GM18511 (cell line): ENCODE data around the gene TNRC6B.
"Not testable (repeated sequence)": the region's sequence is repeated elsewhere in the genome, so short reads cannot be mapped to it uniquely, and the experiment has no call there.

Experiments
- ATAC-seq: cut with Tn5 transposase; IDR thresholded peaks from one replicate; pipeline ENCODE4 v1.9.1; 2021; ENCODE audit warnings: mild to moderate bottlenecking, moderate library complexity; ENCODE audit not compliant: unreplicated experiment

TNRC6B gene

GRCh38 chr22:40279017-40279416 is 101.3 kb downstream of the TNRC6B start:
- no peak for ATAC-seq

GRCh38 chr22:40281717-40282116 is 104.0 kb downstream of the TNRC6B start:
- no peak for ATAC-seq

DNA sequence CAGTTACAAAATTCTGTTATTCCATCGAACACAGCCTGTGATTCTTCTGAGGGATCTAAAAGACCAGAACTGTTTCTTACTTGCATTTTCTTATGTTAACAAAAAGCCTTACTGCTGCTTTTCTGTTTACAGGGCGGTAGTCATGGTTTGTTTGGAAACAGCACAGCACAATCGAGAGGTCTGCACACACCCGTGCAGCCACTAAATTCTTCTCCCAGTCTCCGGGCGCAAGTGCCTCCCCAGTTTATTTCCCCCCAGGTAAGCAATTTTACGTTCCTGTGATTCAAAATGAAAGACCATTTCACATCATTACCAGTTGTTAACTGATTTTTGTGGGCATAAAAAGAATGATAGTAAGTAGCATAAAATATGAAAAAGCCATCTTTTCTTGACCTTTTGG is 107.8 kb downstream of the TNRC6B start:
- ATAC-seq: no peak

GRCh38 chr22:40289991-40290459 is 112.3 kb downstream of the TNRC6B start:
- no peak for ATAC-seq

DNA sequence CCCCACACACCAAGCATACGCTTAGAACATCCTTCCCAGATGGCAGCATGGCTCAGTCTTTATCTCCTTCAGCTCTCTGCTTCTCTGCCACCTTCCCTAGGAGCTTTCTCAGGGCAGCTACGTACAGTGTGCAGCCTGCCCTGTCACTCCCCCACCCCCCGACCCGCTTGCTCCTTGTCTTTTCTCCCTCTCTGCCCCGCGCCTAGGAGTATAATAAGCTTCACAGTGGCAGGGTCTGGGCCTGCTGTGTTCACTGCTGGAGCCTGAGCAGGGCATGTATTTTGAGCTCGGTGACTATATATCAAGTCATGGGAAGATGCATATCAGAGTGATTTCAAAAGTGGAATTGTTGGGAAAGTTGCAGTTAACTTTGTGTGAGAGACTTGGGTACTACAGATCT is 112.8 kb downstream of the TNRC6B start:
- ATAC-seq: no peak

- ATAC-seq: no peak
Observed at GRCh38 chr22:40294696-40295095, 117.0 kb downstream of the TNRC6B start.

GRCh38 chr22:40300316-40300715 is 122.6 kb downstream of the TNRC6B start:
- ATAC-seq: no peak

DNA sequence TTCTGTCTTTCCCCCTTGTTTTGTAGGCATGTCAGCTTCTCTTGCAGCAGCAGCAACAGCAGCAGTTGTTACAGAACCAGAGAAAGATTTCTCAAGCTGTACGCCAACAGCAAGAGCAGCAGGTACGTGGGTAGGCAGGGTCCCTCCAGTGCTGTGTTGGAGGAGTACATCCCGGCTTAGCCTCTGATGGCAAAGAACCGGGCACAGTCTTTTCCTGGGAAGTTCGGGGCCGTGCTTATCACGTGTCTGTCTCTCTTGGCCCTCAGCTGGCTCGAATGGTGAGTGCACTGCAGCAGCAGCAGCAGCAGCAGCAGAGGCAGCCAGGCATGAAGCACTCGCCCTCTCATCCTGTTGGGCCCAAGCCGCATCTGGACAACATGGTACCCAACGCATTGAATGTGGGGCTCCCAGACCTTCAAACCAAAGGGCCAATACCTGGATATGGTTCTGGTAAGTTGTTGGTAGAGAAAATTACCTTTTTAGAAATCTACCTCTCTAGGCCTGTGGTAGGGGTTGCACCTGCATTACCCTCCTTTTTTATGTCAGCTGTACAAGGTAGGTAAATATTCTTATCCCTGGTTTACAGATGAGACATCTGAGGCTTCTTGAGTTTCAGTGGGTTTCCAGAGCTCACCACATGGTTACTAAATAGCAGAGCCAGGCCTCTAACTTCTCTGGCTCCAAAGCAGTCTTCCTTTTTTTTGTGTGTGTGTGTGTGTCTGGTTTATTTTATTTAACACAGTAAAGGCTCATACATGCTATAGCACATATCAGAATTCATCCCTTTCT is 123.4 kb downstream of the TNRC6B start:
- ATAC-seq: no peak

DNA sequence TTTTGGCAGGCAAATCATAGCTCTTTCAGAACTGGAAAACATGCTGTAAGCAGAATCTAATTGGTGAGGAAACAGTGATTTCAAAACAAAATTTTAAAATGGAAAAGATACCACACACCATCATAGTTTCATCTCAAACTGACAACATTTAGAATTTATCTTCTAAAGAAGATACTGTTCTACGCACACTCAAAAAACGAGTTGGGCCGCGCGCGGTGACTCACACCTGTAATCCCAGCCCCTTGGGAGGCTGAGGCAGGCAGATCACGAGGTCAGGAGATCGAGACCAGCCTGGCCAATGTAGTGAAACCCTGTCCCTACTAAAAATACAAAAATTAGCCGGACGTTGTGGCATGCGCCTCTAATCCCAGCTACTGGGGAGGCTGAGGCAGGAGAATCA is 124.4 kb downstream of the TNRC6B start:
- no peak for ATAC-seq

GRCh38 chr22:40305625-40306024 is 127.9 kb downstream of the TNRC6B start:
- ATAC-seq: no peak

DNA sequence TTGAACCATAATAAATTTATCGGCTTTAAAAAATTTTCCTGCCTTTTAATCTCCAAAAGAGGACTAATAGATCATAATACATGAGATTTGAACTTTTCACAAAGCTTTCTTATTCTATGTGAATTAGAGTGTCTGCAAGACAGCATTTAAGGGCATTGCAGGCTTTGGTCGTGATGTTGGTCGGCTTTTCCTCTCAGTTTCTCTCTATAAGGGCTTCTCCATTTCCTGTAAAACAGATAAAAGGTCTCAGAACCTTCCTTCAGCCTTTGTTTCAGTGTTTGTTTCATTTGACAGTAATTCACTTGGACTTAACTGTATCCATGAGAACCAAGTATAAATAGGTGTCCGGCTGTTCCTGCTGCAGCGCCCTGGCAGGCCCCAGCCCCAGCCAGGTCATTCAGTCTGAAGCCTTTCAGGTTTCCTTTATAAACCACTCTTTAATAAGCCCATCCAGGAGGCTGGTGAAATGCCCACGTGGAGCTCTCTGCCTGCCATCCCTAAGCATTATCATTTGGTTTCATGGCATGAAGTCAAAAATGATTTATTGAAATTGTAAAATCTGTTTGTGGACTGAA is 131.4 kb downstream of the TNRC6B start:
- no peak for ATAC-seq

DNA sequence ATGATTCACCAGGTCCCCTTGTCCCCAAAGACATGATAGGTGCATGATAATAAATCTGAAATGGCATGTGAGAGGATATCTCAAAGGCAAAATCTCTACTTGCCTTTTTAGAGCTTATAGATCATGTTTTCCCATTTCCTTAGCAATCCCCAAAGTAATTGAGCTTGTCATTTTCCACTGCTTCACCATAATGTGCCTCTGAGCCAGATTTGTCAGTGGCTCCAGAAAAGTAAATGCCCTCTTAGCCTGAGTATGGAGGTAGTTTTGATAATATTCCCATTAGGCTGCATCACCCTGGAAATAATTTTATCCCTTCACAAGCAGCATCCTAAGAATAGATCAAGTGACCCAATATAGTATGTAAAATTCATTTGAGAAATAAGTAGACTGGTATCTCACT is 131.9 kb downstream of the TNRC6B start:
- no peak for ATAC-seq

- ATAC-seq: no peak
Observed at GRCh38 chr22:40310081-40310767, 132.5 kb downstream of the TNRC6B start.

GRCh38 chr22:40310768-40311120 is 133.0 kb downstream of the TNRC6B start:
- ATAC-seq: no peak

DNA sequence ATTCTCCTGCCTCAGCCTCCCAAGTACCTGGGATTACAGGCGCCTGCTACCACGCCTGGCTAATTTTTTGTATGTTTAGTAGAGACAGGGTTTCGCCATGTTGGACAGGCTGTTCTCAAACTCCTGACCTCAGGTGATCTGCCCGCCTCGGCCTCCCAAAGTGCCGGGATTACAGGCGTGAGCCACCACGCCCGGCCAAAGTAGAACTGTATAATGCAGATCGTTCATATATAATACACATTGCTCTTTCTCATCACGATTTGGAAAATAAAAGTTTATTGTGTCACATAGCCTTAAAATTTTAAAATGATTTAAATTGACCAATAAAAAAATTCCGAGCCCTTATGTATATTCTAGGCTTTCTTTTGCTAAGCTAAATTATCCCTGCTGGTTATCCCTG is 133.9 kb downstream of the TNRC6B start:
- not testable (repeated sequence) for ATAC-seq

DNA sequence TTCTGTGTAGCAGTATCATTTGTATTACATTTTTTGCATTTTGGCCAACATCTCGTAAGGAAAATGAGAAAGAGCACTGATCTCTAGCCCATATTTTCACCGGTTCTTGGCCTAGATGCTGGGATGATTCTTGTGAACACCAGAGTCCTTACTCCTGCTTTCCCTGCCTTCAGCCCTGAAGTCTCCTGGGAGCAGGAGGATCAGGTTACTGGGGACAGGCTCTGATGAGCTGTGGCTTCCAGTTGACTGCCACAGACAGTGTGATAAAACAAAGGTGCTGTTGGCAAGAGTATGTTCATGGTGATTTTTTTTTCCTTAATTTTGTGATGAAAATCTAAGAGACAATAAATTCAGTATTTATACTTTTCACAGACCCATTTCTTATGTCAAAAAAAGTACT is 134.3 kb downstream of the TNRC6B start:
- no peak for ATAC-seq

DNA sequence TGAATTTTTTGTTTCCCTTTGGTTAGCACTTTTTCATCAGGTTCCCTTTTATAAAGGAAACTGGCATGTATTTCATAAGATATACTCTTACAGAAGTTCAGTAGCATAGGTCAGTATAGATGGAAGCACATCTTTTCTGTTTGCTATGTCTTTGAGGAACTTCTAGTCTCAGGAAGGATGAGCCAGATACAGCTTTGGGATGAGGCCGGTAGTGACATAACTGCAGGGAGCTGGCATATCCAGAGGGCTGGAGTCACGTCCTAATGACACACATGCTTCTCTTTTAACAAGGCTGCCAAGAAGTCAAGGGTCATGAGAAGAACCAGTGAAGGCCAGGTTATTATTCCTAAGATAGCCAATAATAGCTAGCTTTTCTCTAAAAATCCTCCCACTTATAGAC is 135.3 kb downstream of the TNRC6B start:
- ATAC-seq: no peak

- ATAC-seq: no peak
Observed at GRCh38 chr22:40314041-40314440, 136.3 kb downstream of the TNRC6B start.

- no peak for ATAC-seq
Observed at GRCh38 chr22:40320687-40321086, 143.0 kb downstream of the TNRC6B start.

GRCh38 chr22:40322021-40322420 is 144.3 kb downstream of the TNRC6B start:
- no peak for ATAC-seq

- ATAC-seq: no peak
Observed at GRCh38 chr22:40322818-40323447, 145.2 kb downstream of the TNRC6B start.
